Left colon (tissue), 2 donors: ENCODE results near the gene MRPS21. TPM values are rescaled to one million over a fixed set of nuclear protein-coding genes. Genes with fewer than 3 reads are reported as not detected.
A peak's percentile ranks its signal among the peaks of the same experiment; 100 is the strongest.
"Not testable (repeated sequence)": the region's sequence is repeated elsewhere in the genome, so short reads cannot be mapped to it uniquely, and the experiment has no call there.

Source experiments
- ATAC-seq: fragments of 200-7000 bp; cut with Tn5 transposase; one replicate; pipeline ENCODE4 v1.9.1; 2020; ENCODE audit warnings: mild to moderate bottlenecking, moderate library complexity
- DNase-seq, 2 donors: peaks; one replicate each; pipeline ENCODE4 v3.0.0-alpha.2; 2020
- intact Hi-C, 2 donors: fragments of 100-400 bp; cut with DNase I in 1 of 2; cut with micrococcal nuclease in 1 of 2; formaldehyde crosslinking; loops; one replicate each; pipeline versions ENCODE4 v1.11.2 to v1.14.0; 2022; cut with DNase I, micrococcal nuclease
- total RNA-seq, 2 donors: library from RNA; stranded (reverse); fragmentation: NEBNext Ultra II Directional; extraction: Animal tissue kit (Norgen Biotek cat#: 25700); gene quantifications; one replicate each; pipeline ENCODE4 v1.2.1, GENCODE V29; 2021
- donor health status: DM: no; HTN: no; CAD: no.
- donor health status: DM: yes; HTN: yes; CAD: no.

Gene MRPS21
- total RNA-seq, 2 donors from 2014 or later: 36.2 to 44.3 TPM

DNA sequence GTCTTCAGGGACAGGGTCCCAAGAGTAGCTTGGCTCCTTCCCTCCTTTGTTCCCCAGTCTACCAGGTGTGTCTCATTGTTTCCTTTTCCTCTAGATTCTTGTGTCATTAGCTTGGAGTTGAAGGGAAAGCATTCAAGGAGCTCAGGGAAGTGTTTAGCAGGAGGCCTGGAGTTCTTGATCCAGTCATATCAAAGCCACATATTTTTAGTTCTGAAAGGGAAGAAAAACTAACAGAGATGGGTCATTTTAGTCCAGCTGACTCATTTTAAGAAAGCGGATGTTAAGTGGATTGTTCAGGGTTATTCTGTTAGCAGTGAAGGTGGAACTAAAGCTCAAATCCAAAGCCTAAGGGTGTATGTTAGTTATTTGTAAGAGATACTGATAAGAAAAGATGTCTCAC lies 20.4 kb upstream of the MRPS21 start:
- ATAC-seq: no peak
- intact Hi-C loops: no loop called here
- DNase-seq: no peak

DNA sequence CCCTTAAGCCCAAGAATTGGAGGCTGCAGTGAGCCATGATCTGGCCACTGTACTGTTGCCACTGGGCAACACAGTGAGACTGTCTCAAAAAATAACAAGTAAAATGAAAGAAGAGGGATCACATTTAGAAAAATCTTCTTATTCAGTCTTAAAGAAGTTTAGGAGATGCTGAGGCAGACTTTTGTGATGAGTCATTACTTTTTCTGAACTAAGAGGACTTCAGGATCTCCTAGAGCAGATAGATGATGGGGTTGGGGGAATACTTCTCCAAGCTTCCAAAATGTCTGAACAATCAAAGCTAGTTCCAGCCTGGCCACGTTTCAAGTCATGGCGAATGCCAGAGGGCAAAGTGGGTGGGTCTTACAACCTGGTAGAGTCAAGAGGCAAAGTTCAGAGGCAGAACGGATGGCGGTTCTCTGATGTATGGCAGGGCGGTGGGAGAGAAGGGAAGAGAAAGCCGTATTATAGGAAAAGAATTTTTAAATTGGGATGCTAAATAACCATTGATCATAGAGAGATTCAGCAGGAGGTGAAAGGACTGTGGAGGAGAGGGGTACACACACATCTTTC lies 13.4 kb upstream of the MRPS21 start:
- intact Hi-C loops: no loop called here
- peak; percentile 69 to 81 for DNase-seq
- peak; percentile 76 for ATAC-seq

DNA sequence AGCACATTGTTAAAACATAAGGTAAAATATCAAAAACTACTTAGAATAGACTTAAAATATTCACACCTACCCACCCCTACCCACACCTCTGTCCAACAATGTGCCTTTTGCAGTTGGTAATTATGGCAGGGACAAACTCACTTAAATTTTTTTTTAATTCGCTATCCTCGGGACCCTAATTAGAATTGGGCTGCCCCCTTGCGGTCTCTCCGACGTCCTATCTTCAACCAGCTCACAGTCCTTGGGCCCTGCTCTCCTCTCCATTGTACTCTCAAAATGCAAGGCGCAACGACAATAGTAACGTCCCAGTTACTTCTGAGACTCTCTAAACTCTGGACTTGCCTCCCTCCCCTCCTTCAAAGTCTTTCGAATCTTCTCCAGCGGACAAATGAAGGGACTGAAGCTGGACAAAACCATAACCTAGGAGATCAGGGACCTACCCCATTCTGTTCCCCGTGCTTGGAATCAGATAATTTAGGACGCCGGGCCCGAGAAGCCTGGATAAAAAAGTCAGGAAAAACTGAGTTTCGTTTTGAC lies 12.4 kb upstream of the MRPS21 start:
- peak; percentile 73 for ATAC-seq
- peak; percentile 67 to 86 for DNase-seq
- intact Hi-C loops: no loop called here

DNA sequence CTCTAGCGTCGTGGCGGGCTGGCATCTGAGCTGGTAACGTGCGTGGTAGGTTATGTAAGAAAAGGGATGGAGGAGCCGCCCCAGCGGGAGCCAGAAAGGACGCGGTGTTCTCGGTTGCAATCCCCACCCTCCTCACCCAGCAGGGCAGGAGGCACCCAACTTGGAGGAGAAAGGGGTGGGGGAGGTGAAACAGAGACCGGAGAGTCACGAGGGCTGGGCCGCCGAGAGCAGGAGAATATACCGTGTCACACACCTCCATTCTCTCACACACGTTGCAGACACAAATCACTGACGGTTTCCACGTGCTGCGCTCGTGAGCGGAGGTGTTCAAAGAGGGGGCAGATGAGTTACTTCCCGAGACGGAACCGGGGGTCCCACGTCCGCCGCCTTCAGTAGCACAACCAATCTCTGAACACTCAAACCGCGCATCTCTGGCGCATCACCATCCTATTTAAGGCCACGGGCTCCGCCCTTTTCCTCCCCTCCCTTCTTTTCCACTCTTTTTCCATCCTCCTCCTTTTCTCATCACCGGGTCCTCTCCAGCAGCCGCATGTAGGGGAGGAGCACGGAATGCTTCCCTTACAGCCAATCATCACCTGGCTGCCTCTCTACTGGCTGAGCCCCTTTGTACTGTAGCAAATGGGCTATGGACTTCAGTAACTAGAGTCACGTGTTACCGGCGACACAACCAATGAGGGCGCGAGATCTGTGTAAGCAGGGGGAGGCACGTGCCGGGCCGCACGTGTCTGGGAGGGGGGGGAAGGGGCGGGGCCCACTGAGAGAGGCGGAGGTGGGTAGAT lies 11.7 kb upstream of the MRPS21 start, which contains the start of gene CIART:
TSS of gene CIART (plus strand) at position 797 of the 800 bp plus-strand sequence. CDS start 714 bp downstream, outside the sequence.
- ATAC-seq (peak; percentile 75), DNase-seq (peak; percentile 75 to 95)
- intact Hi-C loops: no loop called here

DNA sequence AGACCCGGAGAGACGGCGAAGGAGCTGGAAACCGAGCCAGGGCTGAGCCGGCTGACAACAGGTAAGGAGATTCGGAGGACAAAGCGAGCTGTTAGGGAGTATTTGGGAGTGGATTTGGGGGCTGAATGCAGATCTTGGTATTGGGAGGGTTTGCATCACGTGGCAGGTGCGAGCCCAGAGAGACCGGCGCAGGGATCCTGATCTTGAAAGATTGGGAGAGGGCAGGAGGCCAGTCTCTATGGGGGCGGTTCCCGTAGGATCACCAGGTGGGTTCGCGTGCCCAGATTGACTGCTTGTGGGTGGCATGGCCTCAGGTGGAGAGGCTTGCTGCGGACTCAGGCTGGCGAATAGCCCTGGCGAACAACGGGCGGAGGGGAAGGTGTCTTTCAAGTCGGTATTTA lies 11.1 kb upstream of the MRPS21 start:
- intact Hi-C loops: no loop called here
- ATAC-seq (no peak), DNase-seq (peak in 1 of 2 donors; percentile 25)

DNA sequence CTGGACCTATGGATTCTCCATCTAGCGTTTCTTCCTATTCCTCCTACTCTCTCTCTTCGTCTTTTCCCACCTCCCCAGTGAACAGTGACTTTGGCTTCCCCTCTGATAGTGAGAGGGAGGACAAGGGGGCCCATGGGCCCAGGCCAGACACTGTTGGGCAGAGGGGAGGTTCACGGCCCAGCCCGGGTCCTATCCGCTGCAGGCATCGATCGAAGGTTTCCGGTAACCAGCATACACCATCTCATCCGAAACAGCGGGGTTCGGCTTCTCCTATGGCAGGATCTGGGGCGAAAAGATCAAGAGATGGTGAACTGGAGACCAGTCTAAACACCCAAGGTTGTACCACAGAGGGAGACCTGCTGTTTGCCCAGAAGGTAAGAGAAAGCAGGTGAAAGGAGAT lies 10.4 kb upstream of the MRPS21 start:
- intact Hi-C loops: no loop called here
- no peak for ATAC-seq
- no peak for DNase-seq

DNA sequence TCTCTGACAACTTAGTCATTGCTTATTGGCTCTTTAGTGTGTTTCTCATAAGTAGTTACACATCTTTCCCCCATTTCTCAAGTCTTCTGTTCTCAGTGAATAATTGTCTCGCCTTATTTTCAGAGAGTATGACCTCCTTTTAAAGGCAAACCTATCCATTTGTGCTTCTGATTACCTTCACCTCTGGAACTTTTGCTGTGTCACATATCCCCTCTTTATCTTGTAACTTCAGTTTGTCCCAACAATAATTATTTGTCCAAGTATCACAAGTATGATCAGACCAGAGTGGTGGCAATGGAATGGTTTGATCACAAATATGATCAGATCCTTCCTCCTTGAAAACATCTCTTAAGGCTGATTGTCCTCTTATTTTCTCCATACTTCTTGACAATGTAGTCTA lies 5.3 kb upstream of the MRPS21 start:
- DNase-seq (no peak), ATAC-seq (no peak)
- intact Hi-C loops: no loop called here

DNA sequence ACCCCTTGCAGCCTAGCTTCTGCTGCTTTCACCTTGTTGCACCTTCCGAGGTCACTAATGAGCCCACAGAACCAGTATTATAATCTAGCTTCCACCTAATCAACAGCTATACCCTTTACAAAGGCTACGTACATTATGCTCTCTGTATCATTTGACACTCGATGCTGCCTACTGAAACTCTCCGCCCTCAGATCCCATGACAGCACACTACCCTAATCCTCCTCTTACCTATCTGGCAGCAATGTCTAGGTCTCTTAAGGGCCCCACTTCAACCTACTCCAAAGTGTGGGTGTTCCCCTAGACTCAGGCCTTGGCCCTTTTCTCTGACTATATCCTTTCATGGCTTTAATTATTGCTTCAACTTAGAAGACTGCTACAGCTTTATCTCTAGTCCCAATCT lies 4.8 kb upstream of the MRPS21 start:
- ATAC-seq: no peak
- DNase-seq: no peak

DNA sequence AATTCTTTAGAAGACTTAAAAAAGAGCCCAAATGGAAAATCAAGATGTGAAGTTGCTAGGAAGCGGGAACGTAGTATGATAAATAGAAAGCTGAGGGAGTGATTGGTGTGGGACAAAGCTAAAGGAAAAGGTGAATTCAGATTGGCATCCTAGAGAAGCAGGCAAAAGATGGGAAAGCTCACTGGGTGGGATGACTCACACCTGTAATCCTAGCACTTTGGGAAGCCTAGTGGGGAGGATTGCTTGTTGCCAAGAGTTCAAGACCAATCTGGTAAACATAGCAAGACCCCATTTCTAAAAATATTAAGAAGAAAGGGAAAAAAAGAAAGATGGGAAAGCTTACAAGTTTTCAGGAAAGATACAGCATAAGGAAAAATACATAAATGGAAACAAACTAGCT lies 1.8 kb downstream of the MRPS21 start:
- intact Hi-C loops: no loop called here
- DNase-seq (no peak), ATAC-seq (no peak)

More for the DNA sequence above, 4.8 kb upstream of the MRPS21 start:
- intact Hi-C loops: no loop called here

DNA sequence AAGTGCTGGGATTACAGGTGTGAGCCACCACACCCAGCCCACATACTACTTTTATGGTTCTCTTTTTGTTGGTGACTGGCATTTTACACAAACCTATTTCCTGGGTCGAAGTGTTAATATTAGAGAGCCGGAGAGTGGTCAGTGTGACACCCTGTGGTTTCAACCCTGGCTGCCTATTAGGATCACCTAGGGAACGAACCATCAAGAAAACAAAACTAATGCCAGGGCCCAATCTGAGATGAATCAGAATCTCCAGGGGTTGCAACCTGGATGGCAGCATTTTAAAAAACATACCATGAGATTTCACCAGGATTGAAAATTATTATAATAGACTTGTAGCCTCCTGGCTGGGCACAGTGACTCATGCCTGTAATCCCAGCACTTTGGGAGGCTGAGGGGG lies 6.1 kb downstream of the MRPS21 start:
- ATAC-seq (no peak), DNase-seq (no peak)
- intact Hi-C loops: no loop called here

DNA sequence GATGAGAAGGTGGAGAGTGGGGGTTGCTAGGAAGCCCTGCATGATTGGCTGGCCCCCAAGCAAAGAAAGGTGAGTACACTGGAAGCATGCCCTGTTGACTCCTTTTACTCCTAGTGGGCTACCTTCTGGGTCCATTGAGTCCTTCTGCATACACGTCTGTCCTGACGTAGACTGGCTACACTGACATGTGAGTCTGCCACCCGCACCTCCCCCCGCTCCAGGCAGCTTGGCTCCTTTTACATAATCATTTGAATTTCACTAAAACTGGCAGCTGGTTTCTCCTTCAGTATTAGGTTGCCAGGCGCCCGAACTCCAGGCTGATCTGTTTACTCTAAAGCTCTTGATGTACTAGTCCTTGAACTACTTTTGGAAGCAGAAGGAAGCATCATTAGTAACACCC lies 8.7 kb downstream of the MRPS21 start:
- no peak for DNase-seq
- no peak for ATAC-seq
- intact Hi-C loops: no loop called here

DNA sequence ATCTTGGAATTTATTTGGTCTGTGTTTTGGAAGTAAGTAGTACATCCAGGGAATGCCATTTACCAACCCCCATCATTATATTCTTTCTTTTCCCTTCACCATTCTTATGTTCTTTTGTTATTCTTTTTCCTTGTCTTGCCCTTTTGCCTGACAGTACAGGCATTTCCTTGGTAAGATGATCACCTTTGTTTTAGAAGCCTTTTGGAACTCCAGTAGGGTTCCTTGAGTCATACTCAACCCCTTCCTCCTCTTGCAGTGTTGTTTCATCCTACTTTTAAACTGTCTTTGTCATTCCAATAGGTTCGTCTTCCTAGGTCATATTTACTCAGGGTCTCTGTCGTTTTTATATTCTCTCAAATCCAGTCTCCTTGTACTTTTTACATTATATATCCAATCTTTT lies 9.2 kb downstream of the MRPS21 start:
- DNase-seq (no peak), ATAC-seq (no peak)
- intact Hi-C loops: no loop called here

DNA sequence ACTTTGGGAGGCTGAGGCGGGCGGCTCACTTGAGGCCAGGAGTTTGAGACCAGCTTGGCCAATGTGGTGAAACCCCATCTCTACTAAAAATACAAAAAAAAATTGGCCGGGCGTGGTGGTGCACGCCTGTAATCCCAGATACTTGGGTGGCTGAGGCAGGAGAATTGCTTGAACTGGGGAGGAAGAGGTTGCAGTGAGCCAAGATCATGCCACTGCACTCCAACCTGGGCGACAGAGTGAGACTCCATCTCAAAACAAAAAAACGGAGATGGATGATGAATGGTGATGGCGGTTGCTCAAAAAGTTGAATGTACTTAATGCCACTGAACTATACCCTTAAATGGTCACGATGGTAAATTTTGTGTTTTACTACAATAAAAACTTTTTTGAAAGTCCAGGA lies 14.9 kb downstream of the MRPS21 start:
- ATAC-seq, intact Hi-C loops: not testable (repeated sequence)

DNA sequence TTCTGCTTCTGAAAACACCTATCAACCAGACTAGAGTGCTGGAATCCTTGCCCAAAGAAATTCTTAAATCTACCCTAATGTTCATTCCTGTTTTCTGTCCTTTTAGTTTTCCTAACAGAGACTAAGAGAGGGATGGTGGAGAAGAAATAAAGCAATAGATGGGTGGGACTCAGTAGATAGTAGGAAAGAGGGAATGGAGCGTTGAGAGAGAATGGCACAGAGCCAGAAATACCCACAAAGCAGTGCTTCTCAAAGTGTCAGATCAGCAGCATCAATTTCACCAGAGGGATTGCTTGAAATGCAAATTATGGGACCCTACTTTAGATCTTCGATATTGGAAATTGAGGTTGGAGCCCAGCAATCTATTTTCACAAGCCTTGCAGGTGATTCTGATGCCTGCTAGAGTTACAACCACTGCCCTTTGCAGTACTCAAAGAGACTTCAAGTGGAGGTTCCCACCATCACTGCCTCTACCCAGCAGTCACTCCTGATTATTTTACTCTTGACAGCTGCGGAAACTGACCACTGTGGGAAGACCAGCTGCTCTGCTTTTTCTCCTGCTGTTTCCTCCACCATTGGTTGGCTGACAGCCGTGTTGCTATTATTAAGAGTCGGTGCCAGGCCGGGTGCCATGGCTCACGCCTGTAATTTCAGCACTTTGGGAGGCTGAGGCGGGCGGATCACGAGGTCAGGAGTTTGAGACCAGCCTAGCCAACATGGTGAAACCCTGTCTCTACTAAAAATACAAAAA lies 16.3 kb downstream of the MRPS21 start:
- intact Hi-C loops: no loop called here
- no peak for DNase-seq
- no peak for ATAC-seq

More for the DNA sequence above, 14.9 kb downstream of the MRPS21 start:
- DNase-seq: not testable (repeated sequence)

DNA sequence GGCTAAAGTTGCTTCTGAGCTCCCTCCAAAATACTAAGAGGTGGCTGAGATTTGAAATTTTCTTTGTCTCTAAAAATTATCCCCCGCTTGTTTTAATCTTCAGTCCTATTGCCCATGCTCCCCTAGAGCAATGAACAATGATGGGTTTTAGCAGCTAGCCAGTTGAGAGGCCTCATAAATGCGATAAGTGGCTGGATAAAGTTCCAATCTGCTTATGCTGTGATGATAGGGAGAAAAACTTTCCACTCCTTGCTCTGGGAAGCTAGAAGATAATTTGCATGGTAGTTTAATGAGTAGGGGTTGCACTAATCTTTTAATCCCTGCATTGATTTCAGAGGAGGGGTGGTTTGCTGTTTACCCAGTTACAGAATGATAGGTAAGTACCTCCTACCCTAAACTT lies 18.1 kb downstream of the MRPS21 start:
- intact Hi-C loops: no loop called here
- DNase-seq (no peak), ATAC-seq (no peak)

DNA sequence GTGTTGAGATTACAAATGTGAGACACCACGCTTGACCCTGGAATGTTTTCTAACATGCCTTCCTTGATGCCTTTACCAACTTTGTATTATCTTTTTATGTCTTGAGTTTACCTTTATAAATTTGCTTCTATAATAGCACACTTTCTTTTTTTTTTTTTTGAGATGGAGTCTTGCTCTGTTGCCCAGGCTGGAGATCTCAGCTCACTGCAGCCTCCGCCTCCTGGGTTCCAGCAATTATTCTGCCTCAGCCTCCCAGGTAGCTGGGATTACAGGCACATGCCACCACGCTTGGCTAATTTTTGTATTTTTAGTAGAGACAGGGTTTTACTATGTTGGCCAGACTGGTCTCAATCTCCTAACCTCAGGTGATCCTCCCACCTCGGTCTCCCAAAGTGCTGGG lies 21.0 kb downstream of the MRPS21 start:
- DNase-seq, ATAC-seq, intact Hi-C loops: not testable (repeated sequence)

DNA sequence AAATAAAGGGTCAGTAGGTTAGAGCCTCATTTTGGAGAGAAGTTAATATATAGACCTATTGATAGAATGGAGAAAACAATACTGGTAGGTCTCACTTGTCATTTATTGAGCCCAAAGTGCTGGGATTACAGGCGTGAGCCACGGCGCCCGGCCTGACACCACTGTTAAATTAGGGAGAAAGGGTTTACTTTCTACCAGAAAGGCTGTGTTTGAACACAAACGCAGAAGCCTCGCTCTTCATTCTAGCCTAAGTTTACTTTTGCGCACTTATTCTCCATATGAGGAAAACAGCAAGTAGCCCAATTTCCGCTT lies 27.0 kb downstream of the MRPS21 start:
- no peak for DNase-seq
- intact Hi-C loops: no loop called here
- ATAC-seq: no peak

DNA sequence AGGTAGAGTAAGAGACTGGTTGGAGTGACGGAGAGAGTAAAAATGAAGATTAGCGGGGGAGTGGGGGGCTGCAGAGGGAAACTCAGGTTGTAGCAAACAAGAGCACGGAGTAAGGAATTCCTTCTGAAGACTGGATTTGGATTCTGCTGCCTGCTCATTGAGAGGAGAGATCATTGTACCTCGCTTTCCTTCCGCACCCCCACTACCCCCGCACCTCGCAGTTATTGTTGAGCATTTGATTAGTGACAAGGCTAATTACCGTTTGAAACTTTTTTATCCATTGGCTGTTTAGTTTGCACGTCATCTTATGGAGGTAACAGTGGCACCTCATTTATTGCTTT lies 28.1 kb downstream of the MRPS21 start:
- intact Hi-C loops: no loop called here
- no peak for ATAC-seq
- no peak for DNase-seq

DNA sequence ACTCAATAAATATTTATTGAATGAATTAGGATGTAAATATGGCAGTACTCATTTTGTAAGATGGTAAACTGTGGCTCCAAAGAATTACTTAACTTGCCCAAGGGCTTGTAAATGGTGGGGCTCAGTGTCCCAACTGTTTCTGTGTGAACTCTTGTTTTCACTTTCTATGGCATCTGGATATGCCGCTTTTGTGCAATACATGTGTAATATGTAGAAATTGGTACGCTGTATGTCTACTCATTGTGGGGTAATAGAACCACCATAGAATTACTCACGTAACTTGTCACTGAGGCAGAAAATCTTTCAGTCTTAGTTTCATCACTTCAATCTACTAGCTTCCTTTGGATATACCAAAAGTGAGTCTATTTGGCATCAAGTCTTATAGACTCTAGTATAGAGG lies 28.6 kb downstream of the MRPS21 start:
- intact Hi-C loops: no loop called here
- ATAC-seq (no peak), DNase-seq (no peak)
